HG03108 (cell line): ENCODE data around the gene MIA2.
"Not testable (repeated sequence)": the region's sequence is repeated elsewhere in the genome, so short reads cannot be mapped to it uniquely, and the experiment has no call there.

ENCODE experiments used
- ATAC-seq: cut with Tn5 transposase; IDR thresholded peaks from one replicate; pipeline ENCODE4 v1.9.1; 2021; ENCODE audit warnings: moderate library complexity; ENCODE audit not compliant: unreplicated experiment

The MIA2 gene

GRCh38 chr14:39231751-39232553 is 1.8 kb upstream of the MIA2 start:
- ATAC-seq, result peak; percentile 74

- no peak for ATAC-seq
Observed at GRCh38 chr14:39232554-39233415, 930 bp upstream of the MIA2 start.

GRCh38 chr14:39234986-39235385 is 1.3 kb downstream of the MIA2 start:
- not testable (repeated sequence) for ATAC-seq

- ATAC-seq, result not testable (repeated sequence)
Observed at GRCh38 chr14:39235466-39235865, 1.8 kb downstream of the MIA2 start.

- ATAC-seq, result no peak
Observed at GRCh38 chr14:39240769-39241168, 7.1 kb downstream of the MIA2 start.

- no peak for ATAC-seq
Observed at GRCh38 chr14:39241637-39242036, 7.9 kb downstream of the MIA2 start.

- ATAC-seq, result no peak
Observed at GRCh38 chr14:39243831-39244230, 10.1 kb downstream of the MIA2 start.

- no peak for ATAC-seq
Observed at GRCh38 chr14:39246618-39247017, 12.9 kb downstream of the MIA2 start.

GRCh38 chr14:39247256-39247655 is 13.5 kb downstream of the MIA2 start:
- no peak for ATAC-seq

- no peak for ATAC-seq
Observed at GRCh38 chr14:39251547-39251946, 17.8 kb downstream of the MIA2 start.

- ATAC-seq, result not testable (repeated sequence)
Observed at GRCh38 chr14:39257388-39257787, 23.7 kb downstream of the MIA2 start.

- ATAC-seq, result no peak
Observed at GRCh38 chr14:39258782-39259545, 25.2 kb downstream of the MIA2 start.

GRCh38 chr14:39260161-39260560 is 26.4 kb downstream of the MIA2 start:
- ATAC-seq, result not testable (repeated sequence)

GRCh38 chr14:39262214-39262613 is 28.5 kb downstream of the MIA2 start:
- not testable (repeated sequence) for ATAC-seq

- no peak for ATAC-seq
Observed at GRCh38 chr14:39264057-39264456, 30.3 kb downstream of the MIA2 start.

- no peak for ATAC-seq
Observed at GRCh38 chr14:39264558-39264957, 30.8 kb downstream of the MIA2 start.

GRCh38 chr14:39265033-39265432 is 31.3 kb downstream of the MIA2 start:
- ATAC-seq, result no peak

- no peak for ATAC-seq
Observed at GRCh38 chr14:39265806-39266524, 32.2 kb downstream of the MIA2 start.

- ATAC-seq, result peak; percentile 50
Observed at GRCh38 chr14:39266525-39266870, 32.8 kb downstream of the MIA2 start.

- ATAC-seq, result peak; percentile 75
Observed at GRCh38 chr14:39266871-39267607, 33.3 kb downstream of the MIA2 start.
